MM.1S (cell line): ENCODE measurements around the gene ATF5.

ENCODE experiments used
- DNase-seq: peaks from one replicate; pipeline ENCODE4 v3.0.0-alpha.2; 2015
- H2AFZ ChIP-seq: fragments of 300-600 bp; sonication (generic); 2 replicates; pipeline ENCODE4 v1.6.0; 2016; ENCODE audit warnings: antibody characterized with exemption, low read length
- H3F3A ChIP-seq: fragments of 300-600 bp; sonication (generic); 2 replicates; pipeline ENCODE4 v1.6.1; 2016; ENCODE audit warnings: mild to moderate bottlenecking, antibody characterized with exemption, low read length, moderate library complexity, mixed read lengths; ENCODE audit not compliant: insufficient read depth
- H3K27ac ChIP-seq: fragments of 300-600 bp; sonication (generic); 2 replicates; pipeline ENCODE4 v1.5.1; 2016; ENCODE audit warnings: mild to moderate bottlenecking, low read length
- H3K27me3 ChIP-seq: fragments of 300-600 bp; sonication (generic); replicated peaks from 2 replicates; pipeline ENCODE4 v1.6.0; 2016; ENCODE audit warnings: low read length; ENCODE audit not compliant: insufficient read depth
- H3K36me3 ChIP-seq: fragments of 300-600 bp; sonication (generic); replicated peaks from 2 replicates; pipeline ENCODE4 v1.6.1; 2016; ENCODE audit warnings: mild to moderate bottlenecking, low read length, mixed read lengths; ENCODE audit not compliant: insufficient read depth
- H3K4me1 ChIP-seq: fragments of 300-600 bp; sonication (generic); 2 replicates; pipeline ENCODE4 v1.6.1; 2016; ENCODE audit warnings: low read length, mixed read lengths
- H3K4me2 ChIP-seq: fragments of 300-600 bp; sonication (generic); 2 replicates; pipeline ENCODE4 v1.6.0; 2016; ENCODE audit warnings: low read depth, low read length
- H3K4me3 ChIP-seq: fragments of 300-600 bp; sonication (generic); 2 replicates; pipeline ENCODE4 v1.5.1; 2016; ENCODE audit warnings: low read length, mixed read lengths
- H3K79me2 ChIP-seq: fragments of 300-600 bp; sonication (generic); 2 replicates; pipeline ENCODE4 v1.6.1; 2016; ENCODE audit warnings: mixed run types, low read length, mixed read lengths
- H3K9ac ChIP-seq: fragments of 300-600 bp; sonication (generic); 2 replicates; pipeline ENCODE4 v1.6.1; 2016; ENCODE audit warnings: low read length, mixed read lengths
- H3K9me2 ChIP-seq: fragments of 300-600 bp; sonication (generic); replicated peaks from 2 replicates; pipeline ENCODE4 v1.6.1; 2016; ENCODE audit warnings: mild to moderate bottlenecking, low read length, mixed read lengths; ENCODE audit not compliant: insufficient read depth
- H3K9me3 ChIP-seq: fragments of 300-600 bp; sonication (generic); replicated peaks from 2 replicates; pipeline ENCODE4 v1.6.1; 2016; ENCODE audit warnings: mild to moderate bottlenecking, low read length, mixed read lengths; ENCODE audit not compliant: insufficient read depth
- H4K20me1 ChIP-seq: fragments of 300-600 bp; sonication (generic); 2 replicates; pipeline ENCODE4 v1.6.1; 2016; ENCODE audit warnings: mild to moderate bottlenecking, low read length, moderate library complexity, mixed read lengths; ENCODE audit not compliant: insufficient read depth
- EZH2 ChIP-seq: fragments of 300-600 bp; sonication (generic); optimal IDR thresholded peaks from 2 replicates; pipeline ENCODE3; 2017; ENCODE audit warnings: low read depth, mild to moderate bottlenecking, antibody characterized with exemption, low read length, mixed read lengths
- EZH2phosphoT487 ChIP-seq: fragments of 300-600 bp; sonication (generic); IDR thresholded peaks from 2 replicates; pipeline ENCODE4 v1.6.1; 2018; ENCODE audit warnings: antibody characterized with exemption, low read length
- TF ChIP-seq, protein P1 (sequence below): fragments of 300-600 bp; sonication (generic); IDR thresholded peaks from 2 replicates; pipeline ENCODE4 v1.5.1; 2016; ENCODE audit warnings: antibody characterized with exemption, low read length, mixed read lengths

The ATF5 gene

DNA sequence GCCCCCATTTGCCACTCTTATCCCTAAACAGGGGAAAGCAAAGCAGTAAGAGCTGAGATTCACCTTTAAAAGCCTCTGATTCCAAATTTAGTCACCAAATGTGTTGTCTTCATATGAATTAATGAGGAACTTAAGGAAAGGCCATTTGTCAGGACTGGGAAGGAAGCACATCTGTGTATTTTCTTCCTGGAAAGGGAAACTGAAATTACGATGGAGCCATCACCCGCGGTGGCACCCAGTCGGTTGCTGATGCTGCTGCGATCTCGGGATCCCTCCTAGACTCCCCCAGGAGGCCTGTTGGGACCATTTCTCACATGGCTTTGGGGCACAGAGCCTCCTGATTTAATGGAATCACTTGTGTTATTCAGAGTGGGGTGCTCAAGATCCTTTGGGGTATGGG, 24.9 kb upstream of the ATF5 start:
- no peak overlapping the region for H3K4me3 ChIP-seq
- no peaks in the 10 kb centered on the region for H3K9me2 ChIP-seq
- TF ChIP-seq EZH2phosphoT487 (no peak), EZH2 (no peak)
- TF ChIP-seq, protein P1, sequence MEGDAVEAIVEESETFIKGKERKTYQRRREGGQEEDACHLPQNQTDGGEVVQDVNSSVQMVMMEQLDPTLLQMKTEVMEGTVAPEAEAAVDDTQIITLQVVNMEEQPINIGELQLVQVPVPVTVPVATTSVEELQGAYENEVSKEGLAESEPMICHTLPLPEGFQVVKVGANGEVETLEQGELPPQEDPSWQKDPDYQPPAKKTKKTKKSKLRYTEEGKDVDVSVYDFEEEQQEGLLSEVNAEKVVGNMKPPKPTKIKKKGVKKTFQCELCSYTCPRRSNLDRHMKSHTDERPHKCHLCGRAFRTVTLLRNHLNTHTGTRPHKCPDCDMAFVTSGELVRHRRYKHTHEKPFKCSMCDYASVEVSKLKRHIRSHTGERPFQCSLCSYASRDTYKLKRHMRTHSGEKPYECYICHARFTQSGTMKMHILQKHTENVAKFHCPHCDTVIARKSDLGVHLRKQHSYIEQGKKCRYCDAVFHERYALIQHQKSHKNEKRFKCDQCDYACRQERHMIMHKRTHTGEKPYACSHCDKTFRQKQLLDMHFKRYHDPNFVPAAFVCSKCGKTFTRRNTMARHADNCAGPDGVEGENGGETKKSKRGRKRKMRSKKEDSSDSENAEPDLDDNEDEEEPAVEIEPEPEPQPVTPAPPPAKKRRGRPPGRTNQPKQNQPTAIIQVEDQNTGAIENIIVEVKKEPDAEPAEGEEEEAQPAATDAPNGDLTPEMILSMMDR: no peak
- peaks cover 16% of the 10 kb centered on the region for H3K79me2 ChIP-seq
- H3F3A ChIP-seq: peaks cover 6% of the 10 kb centered on the region; the same call in 1 of the 2 replicates
- peaks cover 6% of the 10 kb centered on the region; the same call in 1 of the 2 replicates for H4K20me1 ChIP-seq
- no peaks in the 10 kb centered on the region for H3K9me3 ChIP-seq
- no peaks in the 10 kb centered on the region for H3K4me1 ChIP-seq
- no peaks in the 10 kb centered on the region for H3K27me3 ChIP-seq
- no peak overlapping the region for H3K4me2 ChIP-seq
- DNase-seq: no peak
- H3K27ac ChIP-seq: no peak overlapping the region
- H2AFZ ChIP-seq: no peak overlapping the region
- H3K36me3 ChIP-seq: peaks cover 12% of the 10 kb centered on the region; the same call in 1 of the 2 replicates
- no peak overlapping the region for H3K9ac ChIP-seq

DNA sequence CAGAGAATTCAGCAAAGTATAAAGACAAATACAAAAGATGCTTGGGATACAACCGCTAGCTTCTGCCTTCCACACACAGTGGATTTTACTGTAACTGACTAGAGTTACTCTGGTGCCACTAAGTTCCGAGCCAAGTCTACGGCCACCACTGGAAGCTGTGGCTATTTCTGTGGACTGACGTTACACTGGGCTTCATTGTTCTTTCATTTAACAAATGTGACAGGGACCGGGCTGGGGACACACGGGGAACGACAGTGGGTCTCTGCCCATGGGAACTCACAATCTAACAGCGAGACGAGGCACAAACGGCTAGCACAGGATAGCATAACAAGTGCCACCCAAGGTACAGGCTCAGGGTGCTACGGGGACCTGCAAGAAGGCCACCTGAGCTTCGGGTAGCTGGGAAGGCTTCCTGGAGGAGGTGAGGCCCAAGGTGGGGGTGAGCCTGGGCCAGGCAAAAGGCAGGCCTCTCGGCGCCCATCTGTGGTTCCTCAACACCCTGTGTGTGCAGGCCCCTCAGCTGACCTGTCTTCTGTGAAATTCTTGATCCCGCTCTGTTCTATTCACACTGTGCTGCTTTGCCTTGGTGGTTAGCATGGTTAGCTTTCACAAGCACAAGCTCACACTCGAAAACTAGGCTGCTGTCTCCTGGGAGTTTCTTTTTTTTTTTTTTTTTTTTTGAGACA, 22.0 kb upstream of the ATF5 start:
- H3K9me2 ChIP-seq: no peaks in the 10 kb centered on the region
- TF ChIP-seq EZH2phosphoT487: no peak
- no peak for TF ChIP-seq EZH2
- TF ChIP-seq, protein P1: no peak
- H3K36me3 ChIP-seq: peaks cover 12% of the 10 kb centered on the region; the same call in 1 of the 2 replicates
- no peak for DNase-seq
- no peak overlapping the region for H3K9ac ChIP-seq
- peaks cover 40% of the 10 kb centered on the region for H3K79me2 ChIP-seq
- no peak overlapping the region for H3K4me2 ChIP-seq
- H3K4me1 ChIP-seq: no peaks in the 10 kb centered on the region
- no peaks in the 10 kb centered on the region for H3K27me3 ChIP-seq
- no peak overlapping the region for H3K27ac ChIP-seq
- H3K9me3 ChIP-seq: no peaks in the 10 kb centered on the region
- H3K4me3 ChIP-seq: no peak overlapping the region
- peaks cover 6% of the 10 kb centered on the region; the same call in 1 of the 2 replicates for H4K20me1 ChIP-seq
- no peak overlapping the region for H2AFZ ChIP-seq
- peaks cover 6% of the 10 kb centered on the region; the same call in 1 of the 2 replicates for H3F3A ChIP-seq

GRCh38 chr19:49907745-49908446, 21.1 kb upstream of the ATF5 start:
- H3K4me2 ChIP-seq: no peak overlapping the region
- no peak overlapping the region for H3K4me3 ChIP-seq
- no peak overlapping the region for H3K27ac ChIP-seq
- H3K36me3 ChIP-seq: peaks cover 12% of the 10 kb centered on the region; the same call in 1 of the 2 replicates
- H2AFZ ChIP-seq: no peak overlapping the region
- TF ChIP-seq EZH2 (no peak), EZH2phosphoT487 (no peak)
- TF ChIP-seq, protein P1: no peak
- H3K79me2 ChIP-seq: peaks cover 45% of the 10 kb centered on the region
- H3K27me3 ChIP-seq: no peaks in the 10 kb centered on the region
- no peaks in the 10 kb centered on the region for H3K4me1 ChIP-seq
- H3K9ac ChIP-seq: no peak overlapping the region
- H3F3A ChIP-seq: peaks cover 6% of the 10 kb centered on the region; the same call in 1 of the 2 replicates
- no peaks in the 10 kb centered on the region for H3K9me3 ChIP-seq
- no peaks in the 10 kb centered on the region for H3K9me2 ChIP-seq
- DNase-seq: no peak
- H4K20me1 ChIP-seq: peaks cover 6% of the 10 kb centered on the region; the same call in 1 of the 2 replicates
